Muscle layer of duodenum (tissue), 2 donors: Measurements from ENCODE around the gene MYPN.
"Not testable (repeated sequence)": the region's sequence is repeated elsewhere in the genome, so short reads cannot be mapped to it uniquely, and the experiment has no call there.

Experiments
- H3K27ac ChIP-seq: one replicate; pipeline ENCODE4 v1.7.0; 2013; ENCODE audit warnings: mild to moderate bottlenecking, low read length
- H3K27me3 ChIP-seq: one replicate; pipeline ENCODE4 v1.7.0; 2013; ENCODE audit warnings: low read depth, mild to moderate bottlenecking, control low read depth, low read length
- H3K36me3 ChIP-seq, 2 donors: one replicate each; pipeline ENCODE4 v1.7.0; 2013; ENCODE audit warnings: low read length in 2 of 2, control low read depth in 1 of 2, mild to moderate bottlenecking in 1 of 2; ENCODE audit not compliant: insufficient read depth in 2 of 2, control insufficient read depth in 1 of 2
- H3K4me1 ChIP-seq, 2 donors: one replicate each; pipeline ENCODE4 v1.7.0; 2013; ENCODE audit warnings: low read length in 2 of 2, mild to moderate bottlenecking in 2 of 2, control low read depth in 1 of 2, moderate library complexity in 1 of 2; ENCODE audit not compliant: insufficient read depth in 2 of 2, control insufficient read depth in 1 of 2
- H3K4me3 ChIP-seq, 2 donors: one replicate each; pipeline ENCODE4 v1.7.0; 2013; ENCODE audit warnings: low read length in 2 of 2, low read depth in 1 of 2, mild to moderate bottlenecking in 1 of 2
- H3K9me3 ChIP-seq, 2 donors: one replicate each; pipeline ENCODE4 v1.7.0; 2013; ENCODE audit warnings: low read length in 2 of 2, control low read depth in 1 of 2, mild to moderate bottlenecking in 1 of 2; ENCODE audit not compliant: control insufficient read depth in 1 of 2
- donor health status: healthy.

The MYPN gene

GRCh38 chr10:68176797-68177196 lies 67.5 kb downstream of the MYPN start:
- Histone ChIP-seq H3K4me3 (no peak overlapping the region), H3K4me1 (no peaks in the 10 kb centered on the region), H3K36me3 (no peaks in the 10 kb centered on the region), H3K9me3 (no peaks in the 10 kb centered on the region), H3K27me3 (no peaks in the 10 kb centered on the region), H3K27ac (no peak overlapping the region)

- no peaks in the 10 kb centered on the region for H3K27me3 ChIP-seq
- H3K36me3 ChIP-seq: no peaks in the 10 kb centered on the region
- no peak overlapping the region for H3K27ac ChIP-seq
- no peaks in the 10 kb centered on the region for H3K4me1 ChIP-seq
- no peaks in the 10 kb centered on the region for H3K9me3 ChIP-seq
- no peak overlapping the region for H3K4me3 ChIP-seq
Measured at GRCh38 chr10:68178592-68178991, 69.3 kb downstream of the MYPN start.

- H3K4me3 ChIP-seq: no peak overlapping the region
- no peaks in the 10 kb centered on the region for H3K36me3 ChIP-seq
- no peaks in the 10 kb centered on the region for H3K4me1 ChIP-seq
- no peaks in the 10 kb centered on the region for H3K27me3 ChIP-seq
- H3K9me3 ChIP-seq: no peaks in the 10 kb centered on the region
- no peak overlapping the region for H3K27ac ChIP-seq
Measured at GRCh38 chr10:68179016-68179415, 69.7 kb downstream of the MYPN start.

- H3K4me1 ChIP-seq: no peaks in the 10 kb centered on the region
- no peaks in the 10 kb centered on the region for H3K9me3 ChIP-seq
- no peaks in the 10 kb centered on the region for H3K36me3 ChIP-seq
- no peaks in the 10 kb centered on the region for H3K27me3 ChIP-seq
- no peak overlapping the region for H3K4me3 ChIP-seq
- no peak overlapping the region for H3K27ac ChIP-seq
Measured at GRCh38 chr10:68180490-68180889, 71.2 kb downstream of the MYPN start.

- Histone ChIP-seq H3K4me3 (no peak overlapping the region), H3K4me1 (no peaks in the 10 kb centered on the region), H3K27ac (no peak overlapping the region), H3K36me3 (no peaks in the 10 kb centered on the region), H3K9me3 (no peaks in the 10 kb centered on the region), H3K27me3 (no peaks in the 10 kb centered on the region)
Measured at GRCh38 chr10:68184546-68184945, 75.3 kb downstream of the MYPN start.

- H3K36me3 ChIP-seq: no peaks in the 10 kb centered on the region
- no peak overlapping the region for H3K4me3 ChIP-seq
- no peaks in the 10 kb centered on the region for H3K9me3 ChIP-seq
- H3K27me3 ChIP-seq: no peaks in the 10 kb centered on the region
- H3K27ac ChIP-seq: no peak overlapping the region
- no peaks in the 10 kb centered on the region for H3K4me1 ChIP-seq
Measured at GRCh38 chr10:68185085-68185484, 75.8 kb downstream of the MYPN start.

GRCh38 chr10:68188835-68189234 lies 79.5 kb downstream of the MYPN start:
- H3K4me3 ChIP-seq: no peak overlapping the region
- H3K9me3 ChIP-seq: no peaks in the 10 kb centered on the region
- no peaks in the 10 kb centered on the region for H3K27me3 ChIP-seq
- H3K27ac ChIP-seq: no peak overlapping the region
- H3K4me1 ChIP-seq: no peaks in the 10 kb centered on the region
- H3K36me3 ChIP-seq: no peaks in the 10 kb centered on the region

- Histone ChIP-seq H3K36me3 (no peaks in the 10 kb centered on the region), H3K27me3 (no peaks in the 10 kb centered on the region), H3K4me1 (no peaks in the 10 kb centered on the region), H3K4me3 (no peak overlapping the region), H3K27ac (no peak overlapping the region), H3K9me3 (no peaks in the 10 kb centered on the region)
Measured at GRCh38 chr10:68192113-68192512, 82.8 kb downstream of the MYPN start.

- H3K27ac ChIP-seq: no peak overlapping the region
Measured at GRCh38 chr10:68194290-68194689, 85.0 kb downstream of the MYPN start.

GRCh38 chr10:68195776-68196175 lies 86.5 kb downstream of the MYPN start:
- H3K4me3 ChIP-seq, H3K36me3 ChIP-seq: not testable (repeated sequence)

More at GRCh38 chr10:68194290-68194689, 85.0 kb downstream of the MYPN start:
- Histone ChIP-seq H3K4me3 (no peak overlapping the region), H3K27me3 (no peaks in the 10 kb centered on the region), H3K9me3 (no peaks in the 10 kb centered on the region), H3K4me1 (no peaks in the 10 kb centered on the region), H3K36me3 (no peaks in the 10 kb centered on the region)

GRCh38 chr10:68196701-68197100 lies 87.4 kb downstream of the MYPN start:
- Histone ChIP-seq H3K4me3 (no peak overlapping the region), H3K27me3 (no peaks in the 10 kb centered on the region), H3K27ac (no peak overlapping the region), H3K36me3 (no peaks in the 10 kb centered on the region), H3K9me3 (no peaks in the 10 kb centered on the region), H3K4me1 (no peaks in the 10 kb centered on the region)

More at GRCh38 chr10:68195776-68196175, 86.5 kb downstream of the MYPN start:
- not testable (repeated sequence) for H3K9me3 ChIP-seq, H3K27ac ChIP-seq, H3K27me3 ChIP-seq, H3K4me1 ChIP-seq

- Histone ChIP-seq H3K36me3 (no peaks in the 10 kb centered on the region), H3K9me3 (no peaks in the 10 kb centered on the region), H3K4me3 (no peak overlapping the region), H3K27ac (no peak overlapping the region), H3K4me1 (no peaks in the 10 kb centered on the region), H3K27me3 (no peaks in the 10 kb centered on the region)
Measured at GRCh38 chr10:68202960-68203353, 93.7 kb downstream of the MYPN start.
